GM19099 (cell line): Measurements from ENCODE around the gene CASZ1.

Source experiments
- POLR2A ChIP-seq: IDR thresholded peaks from 3 replicates; pipeline ENCODE4 v1.6.1; 2011; ENCODE audit warnings: low read depth; ENCODE audit not compliant: insufficient read length; ENCODE audit errors: extremely low read depth

CASZ1 gene

GRCh38 chr1:10670190-10670589, 126.3 kb downstream of the CASZ1 start:
- no peak for TF ChIP-seq POLR2A

GRCh38 chr1:10669570-10669969, 126.9 kb downstream of the CASZ1 start:
- TF ChIP-seq POLR2A, result no peak

GRCh38 chr1:10667861-10668761, 128.3 kb downstream of the CASZ1 start:
- no peak for TF ChIP-seq POLR2A

GRCh38 chr1:10665930-10666850, 130.3 kb downstream of the CASZ1 start:
- no peak for TF ChIP-seq POLR2A

- TF ChIP-seq POLR2A, result no peak
Measured at GRCh38 chr1:10665226-10665625, 131.2 kb downstream of the CASZ1 start.

GRCh38 chr1:10664251-10664650, 132.2 kb downstream of the CASZ1 start:
- no peak for TF ChIP-seq POLR2A

- TF ChIP-seq POLR2A, result no peak
Measured at GRCh38 chr1:10663678-10664035, 132.8 kb downstream of the CASZ1 start.

- no peak for TF ChIP-seq POLR2A
Measured at GRCh38 chr1:10662824-10663677, 133.4 kb downstream of the CASZ1 start.

GRCh38 chr1:10662090-10662688, 134.3 kb downstream of the CASZ1 start:
- no peak for TF ChIP-seq POLR2A

GRCh38 chr1:10661453-10661852, 135.0 kb downstream of the CASZ1 start:
- TF ChIP-seq POLR2A, result no peak

- TF ChIP-seq POLR2A, result no peak
Measured at GRCh38 chr1:10659646-10660540, 136.6 kb downstream of the CASZ1 start.

- TF ChIP-seq POLR2A, result no peak
Measured at GRCh38 chr1:10659218-10659617, 137.2 kb downstream of the CASZ1 start.

GRCh38 chr1:10658396-10659066, 137.9 kb downstream of the CASZ1 start:
- no peak for TF ChIP-seq POLR2A

- TF ChIP-seq POLR2A, result no peak
Measured at GRCh38 chr1:10657088-10657847, 139.2 kb downstream of the CASZ1 start.
